ENCODE measurements around the gene KCTD18.

The KCTD18 gene

GRCh38 chr2:200506679-200507078 lies 3.2 kb downstream of the KCTD18 start:
- H3K27ac ChIP-seq (ENCODE audit: poor library complexity, severe bottlenecking): no peak overlapping the region
- no peak for DNase-seq (ENCODE audit: low spot score)
- TF ChIP-seq CTCF (IDR thresholded peaks at IDR 0.05; ENCODE audit: poor library complexity, severe bottlenecking): no peak
- H3K4me3 ChIP-seq (ENCODE audit: severe bottlenecking): no peak overlapping the region
- no peaks in the 10 kb centered on the region for H3K4me1 ChIP-seq (ENCODE audit: insufficient read depth, poor library complexity, severe bottlenecking)
- no peaks in the 10 kb centered on the region for H3K9me3 ChIP-seq (ENCODE audit: severe bottlenecking)
- H3K36me3 ChIP-seq (ENCODE audit: low read depth): peaks cover 23% of the 10 kb centered on the region
- H3K27me3 ChIP-seq (ENCODE audit: insufficient read depth, poor library complexity, severe bottlenecking): no peaks in the 10 kb centered on the region
- ATAC-seq (ENCODE audit: low read depth): no peak

- DNase-seq (ENCODE audit: low spot score): no peak
- TF ChIP-seq CTCF (IDR thresholded peaks at IDR 0.05; ENCODE audit: poor library complexity, severe bottlenecking): no peak
- Histone ChIP-seq H3K36me3 (ENCODE audit: low read depth) (peaks cover 35% of the 10 kb centered on the region), H3K9me3 (ENCODE audit: severe bottlenecking) (no peaks in the 10 kb centered on the region), H3K4me1 (ENCODE audit: insufficient read depth, poor library complexity, severe bottlenecking) (no peaks in the 10 kb centered on the region), H3K27ac (ENCODE audit: poor library complexity, severe bottlenecking) (no peak overlapping the region), H3K4me3 (ENCODE audit: severe bottlenecking) (no peak overlapping the region), H3K27me3 (ENCODE audit: insufficient read depth, poor library complexity, severe bottlenecking) (no peaks in the 10 kb centered on the region)
- no peak for ATAC-seq (ENCODE audit: low read depth)
Observed at GRCh38 chr2:200502196-200502595, 7.7 kb downstream of the KCTD18 start.

- ATAC-seq (ENCODE audit: low read depth) (no peak), DNase-seq (ENCODE audit: low spot score) (no peak)
- Histone ChIP-seq H3K27ac (ENCODE audit: poor library complexity, severe bottlenecking) (no peak overlapping the region), H3K4me1 (ENCODE audit: insufficient read depth, poor library complexity, severe bottlenecking) (no peaks in the 10 kb centered on the region), H3K4me3 (ENCODE audit: severe bottlenecking) (no peak overlapping the region), H3K9me3 (ENCODE audit: severe bottlenecking) (no peaks in the 10 kb centered on the region), H3K27me3 (ENCODE audit: insufficient read depth, poor library complexity, severe bottlenecking) (no peaks in the 10 kb centered on the region), H3K36me3 (ENCODE audit: low read depth) (peaks cover 54% of the 10 kb centered on the region)
- no peak for TF ChIP-seq CTCF (IDR thresholded peaks at IDR 0.05; ENCODE audit: poor library complexity, severe bottlenecking)
Observed at GRCh38 chr2:200498402-200499162, 11.3 kb downstream of the KCTD18 start.

GRCh38 chr2:200496696-200497095 lies 13.2 kb downstream of the KCTD18 start:
- H3K4me3 ChIP-seq (ENCODE audit: severe bottlenecking): no peak overlapping the region
- H3K4me1 ChIP-seq (ENCODE audit: insufficient read depth, poor library complexity, severe bottlenecking): no peaks in the 10 kb centered on the region
- TF ChIP-seq CTCF (IDR thresholded peaks at IDR 0.05; ENCODE audit: poor library complexity, severe bottlenecking): no peak
- ATAC-seq (ENCODE audit: low read depth): no peak
- H3K27ac ChIP-seq (ENCODE audit: poor library complexity, severe bottlenecking): no peak overlapping the region
- H3K36me3 ChIP-seq (ENCODE audit: low read depth): peaks cover 61% of the 10 kb centered on the region
- no peak for DNase-seq (ENCODE audit: low spot score)
- H3K9me3 ChIP-seq (ENCODE audit: severe bottlenecking): no peaks in the 10 kb centered on the region
- no peaks in the 10 kb centered on the region for H3K27me3 ChIP-seq (ENCODE audit: insufficient read depth, poor library complexity, severe bottlenecking)

- DNase-seq (ENCODE audit: low spot score) (no peak), ATAC-seq (ENCODE audit: low read depth) (no peak)
- TF ChIP-seq CTCF (IDR thresholded peaks at IDR 0.05; ENCODE audit: poor library complexity, severe bottlenecking): no peak
- H3K27ac ChIP-seq (ENCODE audit: poor library complexity, severe bottlenecking): no peak overlapping the region
- no peaks in the 10 kb centered on the region for H3K9me3 ChIP-seq (ENCODE audit: severe bottlenecking)
- no peaks in the 10 kb centered on the region for H3K4me1 ChIP-seq (ENCODE audit: insufficient read depth, poor library complexity, severe bottlenecking)
- H3K4me3 ChIP-seq (ENCODE audit: severe bottlenecking): no peak overlapping the region
- H3K36me3 ChIP-seq (ENCODE audit: low read depth): peaks cover 66% of the 10 kb centered on the region
- H3K27me3 ChIP-seq (ENCODE audit: insufficient read depth, poor library complexity, severe bottlenecking): no peaks in the 10 kb centered on the region
Observed at GRCh38 chr2:200494048-200494447, 15.8 kb downstream of the KCTD18 start.

Measured in RWPE2 (cell line).